ENCODE data around the gene CDC42EP5.
A peak's percentile ranks its signal among the peaks of the same experiment; 100 is the strongest.
"Not testable (repeated sequence)": the region's sequence is repeated elsewhere in the genome, so short reads cannot be mapped to it uniquely, and the experiment has no call there.

CDC42EP5 gene, protein sequence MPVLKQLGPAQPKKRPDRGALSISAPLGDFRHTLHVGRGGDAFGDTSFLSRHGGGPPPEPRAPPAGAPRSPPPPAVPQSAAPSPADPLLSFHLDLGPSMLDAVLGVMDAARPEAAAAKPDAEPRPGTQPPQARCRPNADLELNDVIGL

DNA sequence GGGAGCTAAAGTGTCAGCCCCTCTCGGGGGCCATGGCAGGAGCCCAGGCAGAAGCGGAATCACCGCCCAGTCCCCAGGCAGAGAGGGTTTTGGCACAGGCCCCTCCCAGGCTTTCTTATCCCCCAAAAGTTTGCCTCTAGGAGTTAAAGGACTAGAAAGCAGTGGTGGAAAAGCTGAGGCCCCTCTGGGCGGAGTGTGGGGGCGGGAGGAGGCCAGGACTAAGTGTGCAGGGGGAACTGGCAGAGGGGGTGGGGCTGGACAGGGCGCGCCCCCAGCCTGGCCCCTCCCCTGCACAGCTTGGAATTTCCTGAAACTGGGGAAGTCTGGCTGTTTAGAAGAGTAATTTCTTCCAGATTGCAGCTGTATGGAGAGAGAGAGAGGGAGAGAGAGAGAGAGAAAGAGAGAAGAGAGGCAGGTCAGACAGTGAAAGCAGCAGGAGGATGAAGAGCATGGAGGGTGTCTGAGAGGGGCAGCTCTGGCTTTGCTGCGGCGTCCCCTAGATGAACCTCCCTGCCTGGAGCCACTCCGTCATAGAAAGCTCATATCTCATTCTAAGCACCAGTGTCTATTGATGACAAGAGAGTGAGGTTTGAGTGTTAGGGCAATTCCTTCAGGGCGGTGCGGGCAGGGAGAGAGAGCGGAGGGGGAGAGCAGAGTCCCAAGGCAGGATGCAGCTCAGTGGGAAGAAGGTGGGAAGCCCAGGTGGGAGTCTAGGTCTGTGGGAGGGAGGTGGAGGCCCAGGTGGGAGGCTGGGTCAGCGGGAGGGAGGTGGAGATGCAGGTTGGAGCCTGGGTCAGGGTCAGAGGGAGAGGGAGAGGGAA lies at the start of gene CDC42EP5:
Gene CDC42EP5 (minus strand): TSS at position 226 of the 821 bp plus-strand sequence. CDS start 7,749 bp downstream, outside the sequence.
- no peak for DNase-seq

DNA sequence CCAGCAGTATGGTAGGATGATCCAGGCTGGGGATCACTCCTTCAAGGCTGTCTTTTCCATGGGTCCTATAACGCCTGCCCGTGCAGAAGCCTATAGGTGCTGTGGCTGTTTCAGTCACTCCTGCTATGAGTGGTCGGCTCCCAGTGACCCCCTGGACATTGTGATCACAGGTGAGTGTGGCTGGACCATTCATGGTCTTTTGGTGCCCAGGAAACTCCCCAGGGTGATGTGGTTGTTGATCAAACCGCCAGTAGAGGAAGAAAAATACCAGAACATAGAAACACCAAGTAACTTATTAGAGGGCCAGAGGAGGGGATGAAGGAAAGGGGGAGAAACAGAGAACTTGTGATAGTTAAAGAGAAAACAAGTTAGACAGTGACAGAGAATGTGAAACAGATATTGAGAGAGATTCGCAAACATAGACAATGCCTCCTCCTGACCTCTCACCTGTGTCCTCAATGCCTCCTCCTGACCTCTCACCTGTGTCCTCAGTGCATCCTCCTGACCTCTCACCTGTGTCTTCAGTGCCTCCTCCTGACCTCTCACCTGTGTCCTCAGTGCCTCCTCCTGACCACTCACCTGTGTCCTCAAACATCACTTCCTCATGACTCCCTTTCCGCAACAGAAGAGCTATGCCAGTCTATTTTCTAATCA lies 48.9 kb upstream of the CDC42EP5 start:
- no peak for DNase-seq

DNA sequence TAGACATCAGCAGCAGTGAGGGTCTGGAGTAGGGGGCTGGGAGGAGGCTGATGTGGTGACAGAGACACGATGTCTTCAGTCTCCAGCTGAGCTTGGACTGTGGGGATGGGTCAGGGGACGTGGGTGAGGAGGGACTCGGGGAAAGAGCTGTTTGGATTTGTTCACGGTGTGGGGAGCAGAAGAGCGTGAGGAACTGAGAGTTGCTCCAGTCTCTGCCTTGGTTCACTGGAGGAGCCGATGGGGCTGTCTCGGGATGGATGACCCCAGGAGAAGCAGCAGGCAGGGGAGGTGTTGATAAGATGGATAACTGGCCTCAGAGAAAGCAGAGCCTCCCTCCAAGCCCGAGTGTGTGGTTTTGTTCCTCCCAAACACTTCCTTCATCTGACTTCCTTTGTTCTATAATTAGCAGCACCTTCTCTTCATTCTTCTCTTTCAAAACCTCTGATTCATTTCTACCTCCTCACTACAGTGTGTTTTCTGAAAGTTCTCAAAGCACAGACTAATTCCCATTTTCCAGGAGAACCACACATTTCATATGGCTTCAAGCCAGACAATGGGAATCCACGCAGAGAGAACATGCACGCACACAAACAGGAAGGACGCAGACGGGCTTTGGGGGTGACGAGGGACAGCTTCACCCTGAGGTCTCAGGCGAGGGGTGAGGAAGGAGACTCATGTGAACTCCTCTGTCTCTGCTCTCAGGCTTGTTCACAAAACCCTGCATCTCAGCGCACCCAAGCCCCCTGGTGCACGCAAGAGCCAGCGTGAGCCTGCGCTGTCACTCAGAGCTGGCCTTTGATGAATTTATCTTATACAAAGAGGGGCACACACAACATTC lies 48.1 kb upstream of the CDC42EP5 start:
- no peak for DNase-seq

DNA sequence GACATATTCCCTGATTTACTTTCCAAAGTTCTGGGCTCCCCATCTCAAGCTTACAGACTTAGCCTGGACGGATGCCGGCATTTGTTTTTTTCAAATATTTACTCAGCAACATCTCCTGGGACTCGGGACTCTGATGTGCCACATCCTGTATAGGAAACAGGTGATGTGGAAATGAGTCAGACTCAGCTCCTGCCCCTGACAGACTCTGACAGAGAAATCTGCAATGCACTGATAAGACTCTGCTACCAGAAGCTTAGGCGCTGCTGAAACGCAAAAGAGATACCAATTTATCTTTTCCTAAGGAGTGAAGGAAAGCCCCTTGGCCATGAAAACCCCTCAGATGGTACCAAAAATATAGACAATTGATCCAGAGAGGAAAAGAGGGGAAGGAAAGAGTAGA lies 45.7 kb upstream of the CDC42EP5 start:
- no peak for DNase-seq

DNA sequence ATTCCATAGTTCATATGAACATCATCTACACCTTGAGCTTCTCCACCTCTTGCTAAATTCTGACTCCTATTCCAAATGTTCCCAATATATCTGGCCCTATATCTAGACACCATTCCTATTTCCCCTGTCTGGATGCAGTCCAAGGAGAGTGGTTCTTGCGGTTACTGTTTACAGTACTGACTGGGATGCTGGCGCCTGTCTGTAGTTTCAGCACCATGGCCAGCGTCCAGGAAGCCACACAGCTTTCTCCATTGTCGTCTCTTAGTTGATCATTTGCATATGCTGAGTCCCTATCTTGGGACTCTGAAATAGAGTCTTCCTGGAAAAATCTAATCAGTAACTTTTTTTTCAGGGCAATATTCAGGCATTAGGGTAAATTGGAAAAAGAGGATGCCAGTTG lies 44.4 kb upstream of the CDC42EP5 start:
- DNase-seq, result peak; percentile 58

DNA sequence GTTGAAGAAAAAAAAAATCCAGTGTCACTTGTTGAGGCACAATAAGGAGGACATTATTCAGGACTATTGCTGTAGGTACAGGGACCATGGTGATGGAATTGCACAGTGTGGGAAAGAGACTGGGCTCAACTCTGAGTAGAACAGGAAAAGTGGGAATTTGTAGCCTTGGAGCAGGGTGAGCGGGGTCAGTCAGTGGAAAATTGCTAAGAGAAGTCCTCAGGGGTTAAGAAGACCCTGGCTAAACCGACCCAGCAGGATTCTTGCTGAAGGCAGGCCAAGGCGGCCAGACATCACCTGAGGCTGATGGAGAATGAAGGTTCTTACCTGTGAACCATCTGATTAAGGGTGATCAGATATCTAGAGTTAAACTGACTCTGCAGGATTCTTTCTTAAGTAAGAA lies 42.1 kb upstream of the CDC42EP5 start:
- no peak for DNase-seq

DNA sequence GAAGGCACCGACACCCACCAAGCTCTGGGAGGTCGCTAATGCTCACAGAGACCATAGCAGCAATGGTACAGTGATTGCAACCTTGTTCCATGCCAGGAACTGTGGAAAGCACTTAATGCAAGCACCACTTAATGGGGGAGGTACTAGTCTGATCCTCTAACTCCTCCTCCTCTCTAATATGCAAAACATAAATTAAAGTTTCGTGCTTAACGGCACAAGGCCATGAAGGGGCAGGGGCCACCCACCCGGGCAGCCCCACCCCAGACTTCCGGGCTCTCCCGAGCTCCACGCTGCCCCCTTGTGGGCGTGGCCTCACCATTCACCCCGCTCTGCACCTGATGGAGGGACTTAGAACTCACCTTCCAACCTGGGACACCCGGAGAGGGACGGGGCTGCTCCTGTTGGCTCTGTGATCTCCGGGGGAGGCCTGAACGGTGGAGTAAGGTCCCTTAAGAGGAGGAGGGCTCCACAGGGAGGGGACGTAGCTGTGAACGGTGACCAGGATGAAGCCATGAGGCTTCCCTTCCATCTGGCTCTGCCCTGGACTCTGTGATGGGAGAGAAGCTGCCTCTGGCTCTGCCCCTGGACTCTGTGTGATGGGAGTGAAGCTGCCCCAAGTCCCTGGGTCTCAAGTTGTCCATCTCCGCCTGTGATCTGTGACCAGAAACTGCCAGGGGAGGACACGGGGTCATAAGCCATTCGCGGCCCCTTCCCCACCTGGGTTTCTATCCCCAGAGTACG lies 36.3 kb upstream of the CDC42EP5 start:
- not testable (repeated sequence) for DNase-seq

DNA sequence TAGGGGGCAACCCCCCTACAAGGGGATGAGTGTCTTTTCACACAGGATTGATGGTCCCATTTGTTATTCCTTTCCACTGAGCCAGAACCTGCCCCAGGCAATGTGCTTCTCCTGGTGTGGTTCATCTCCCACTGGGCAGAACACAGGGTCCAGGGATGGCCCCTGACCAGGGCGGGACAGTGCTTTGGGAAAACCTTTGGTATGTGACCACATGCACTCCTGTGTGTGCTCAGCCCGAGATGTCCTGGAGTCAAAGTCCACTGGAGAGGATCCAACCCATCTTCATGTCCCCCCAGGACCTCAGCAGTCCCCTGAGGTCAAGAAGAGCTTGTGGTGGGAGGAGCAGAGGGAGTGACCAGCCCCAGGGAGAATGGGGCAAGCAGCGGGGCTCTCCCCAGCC lies 35.4 kb upstream of the CDC42EP5 start:
- not testable (repeated sequence) for DNase-seq

DNA sequence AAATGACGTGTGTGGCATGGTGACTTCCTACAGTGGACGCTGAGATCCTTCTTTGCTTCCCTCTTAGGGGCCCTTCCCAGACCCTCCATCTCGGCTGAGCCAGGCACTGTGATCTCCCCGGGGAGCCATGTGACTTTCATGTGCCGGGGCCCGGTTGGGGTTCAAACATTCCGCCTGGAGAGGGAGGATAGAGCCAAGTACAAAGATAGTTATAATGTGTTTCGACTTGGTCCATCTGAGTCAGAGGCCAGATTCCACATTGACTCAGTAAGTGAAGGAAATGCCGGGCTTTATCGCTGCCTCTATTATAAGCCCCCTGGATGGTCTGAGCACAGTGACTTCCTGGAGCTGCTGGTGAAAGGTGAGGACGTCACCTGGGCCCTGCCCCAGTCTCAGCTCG lies 34.7 kb upstream of the CDC42EP5 start:
- no peak for DNase-seq

DNA sequence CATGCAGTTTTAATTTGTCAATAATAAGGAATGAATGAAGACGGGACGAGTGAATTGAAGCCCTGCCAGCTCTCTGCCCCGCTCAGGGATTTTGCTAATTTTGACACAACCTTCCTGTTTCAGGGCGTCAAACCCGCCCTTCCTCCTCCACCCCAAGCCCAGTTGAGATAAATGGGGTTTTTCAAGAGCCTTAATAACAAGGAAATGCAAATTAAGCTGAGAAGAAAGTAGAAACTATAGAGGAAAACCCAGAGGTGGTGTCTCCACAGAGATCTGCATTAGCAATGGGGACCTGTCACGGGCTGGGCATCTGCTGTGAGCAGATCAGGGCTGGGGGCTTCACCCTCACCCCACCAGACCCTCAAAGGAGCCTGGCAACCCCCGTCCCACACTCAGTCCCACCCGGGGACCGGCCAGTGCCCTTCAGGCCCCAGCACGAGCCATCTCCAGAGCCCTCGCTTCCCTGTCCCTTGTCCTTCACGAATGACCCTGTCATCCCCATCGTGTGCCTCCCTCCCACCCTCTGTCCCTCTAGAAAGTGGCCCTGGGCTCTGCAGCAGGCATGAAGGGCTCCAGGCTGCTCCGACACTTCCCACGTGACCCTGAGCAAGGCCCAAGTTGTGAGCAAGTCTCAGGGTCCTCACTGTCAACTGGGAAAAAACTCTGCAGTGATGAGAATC lies 34.1 kb upstream of the CDC42EP5 start:
- not testable (repeated sequence) for DNase-seq

DNA sequence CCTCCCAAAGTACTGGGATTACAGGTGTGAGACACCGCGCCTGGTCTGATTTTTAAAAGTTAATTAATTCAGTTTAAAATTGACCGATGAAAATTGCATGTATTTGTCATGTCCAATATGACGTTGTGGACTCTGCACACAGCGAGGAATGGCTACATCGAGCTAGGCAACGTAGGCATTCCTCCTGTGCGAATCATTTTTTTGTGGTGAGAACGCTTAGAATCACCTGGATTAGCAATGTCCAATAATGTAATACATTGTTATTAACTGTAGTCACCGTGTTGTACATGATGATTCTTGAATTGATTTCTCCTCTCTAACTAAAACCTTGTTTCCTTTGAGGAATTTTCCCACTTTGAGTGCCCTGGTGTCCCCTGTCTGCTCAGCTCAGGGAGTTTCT lies 33.0 kb upstream of the CDC42EP5 start:
- DNase-seq, result no peak

DNA sequence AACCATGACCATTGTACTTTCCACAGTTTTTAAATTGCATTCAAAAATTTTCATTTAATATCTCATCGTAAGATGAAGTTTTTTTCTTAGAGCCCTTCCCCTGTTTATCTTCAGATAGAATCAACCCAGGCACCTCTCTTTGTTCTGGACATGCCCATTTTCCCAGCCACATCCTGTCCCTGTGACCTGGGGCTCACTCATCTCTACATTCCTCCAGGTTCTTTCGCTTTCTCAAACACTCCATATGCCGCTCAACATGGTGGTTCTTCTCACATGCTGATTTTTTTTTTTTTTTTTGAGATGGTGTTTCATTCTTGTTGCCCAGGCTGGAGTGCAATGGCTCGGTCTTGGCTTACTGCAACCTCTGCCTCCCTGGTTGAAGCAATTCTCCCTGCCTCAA lies 32.4 kb upstream of the CDC42EP5 start:
- not testable (repeated sequence) for DNase-seq

DNA sequence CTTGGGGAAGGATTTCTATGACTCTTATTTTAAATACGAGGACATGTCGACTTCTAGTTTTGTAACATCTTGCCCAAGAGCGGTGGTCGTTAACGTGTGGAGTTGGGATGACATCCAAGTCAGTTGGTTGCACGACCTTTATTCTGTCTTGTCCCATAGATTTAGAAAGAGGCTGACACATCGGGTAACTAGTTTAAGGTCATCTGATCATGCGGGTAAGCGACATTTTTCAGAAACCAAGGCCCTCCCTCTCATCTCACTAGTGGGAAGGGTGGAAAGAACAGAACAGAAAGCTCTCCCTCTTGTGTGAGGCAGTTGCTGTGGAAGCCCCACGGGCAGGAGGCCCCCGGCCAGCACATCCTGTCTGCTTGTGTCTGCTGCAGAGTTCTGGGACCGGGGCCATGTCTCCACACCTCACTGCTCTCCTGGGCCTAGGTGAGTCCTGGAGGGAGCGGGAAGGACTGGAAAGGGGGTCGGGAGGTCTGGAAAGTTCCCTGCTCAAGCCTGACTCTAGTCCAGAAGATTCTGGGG lies 29.5 kb upstream of the CDC42EP5 start, which contains the start of gene LAIR2:
Gene LAIR2 (plus strand): TSS at position 314 of the 531 bp plus-strand sequence. CDS start 88 bp downstream, at position 402.
- DNase-seq, result peak; percentile 10

DNA sequence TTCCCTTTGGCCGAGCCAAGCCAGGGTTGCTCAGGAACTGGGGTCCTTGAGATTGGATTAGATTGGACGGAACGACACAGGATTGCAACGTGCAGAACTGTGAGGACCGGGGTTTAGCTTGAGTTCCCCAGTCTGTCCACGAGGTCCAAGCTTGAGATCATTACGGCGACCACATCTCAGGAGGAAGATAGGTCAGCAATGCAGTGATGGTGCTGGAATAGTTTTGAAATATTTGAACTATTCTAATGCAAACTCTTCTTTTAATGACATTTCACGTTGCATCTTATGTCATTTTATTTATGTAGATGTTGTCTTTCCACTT lies 25.3 kb upstream of the CDC42EP5 start:
- DNase-seq, result not testable (repeated sequence)

DNA sequence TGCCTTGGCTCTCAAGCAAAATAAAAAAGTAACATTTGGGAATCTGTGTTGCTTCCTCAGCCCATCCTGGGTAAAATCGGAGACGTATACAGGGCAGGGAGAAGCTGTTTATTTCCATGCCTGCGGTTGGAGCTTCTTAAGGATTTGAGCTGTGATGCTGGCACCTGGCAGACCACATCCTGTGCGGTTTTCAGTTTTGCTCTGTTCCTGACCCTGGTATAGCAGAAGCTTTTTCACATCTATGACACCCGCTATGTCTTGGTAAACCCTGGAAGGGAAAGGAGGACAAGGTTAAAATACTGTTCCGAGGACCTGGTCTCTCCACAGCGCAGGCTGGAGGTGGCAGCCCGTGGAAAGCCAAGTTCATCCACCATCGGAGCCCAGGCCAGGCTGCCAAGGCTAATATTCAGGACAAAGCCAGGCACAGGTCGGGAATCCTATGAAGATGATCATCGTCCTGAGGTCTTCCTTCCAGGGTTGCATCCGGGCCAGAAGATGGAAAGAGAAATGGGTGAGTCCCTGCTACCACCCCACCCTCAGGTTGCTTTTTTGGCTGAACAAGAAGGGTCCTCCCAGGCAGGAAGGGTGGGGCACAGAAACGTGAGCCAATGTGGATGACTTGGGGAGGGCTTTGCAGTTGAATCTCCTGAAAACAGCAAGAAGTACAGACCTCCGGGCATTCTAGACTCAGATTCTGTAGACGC lies 24.8 kb upstream of the CDC42EP5 start:
- not testable (repeated sequence) for DNase-seq

DNA sequence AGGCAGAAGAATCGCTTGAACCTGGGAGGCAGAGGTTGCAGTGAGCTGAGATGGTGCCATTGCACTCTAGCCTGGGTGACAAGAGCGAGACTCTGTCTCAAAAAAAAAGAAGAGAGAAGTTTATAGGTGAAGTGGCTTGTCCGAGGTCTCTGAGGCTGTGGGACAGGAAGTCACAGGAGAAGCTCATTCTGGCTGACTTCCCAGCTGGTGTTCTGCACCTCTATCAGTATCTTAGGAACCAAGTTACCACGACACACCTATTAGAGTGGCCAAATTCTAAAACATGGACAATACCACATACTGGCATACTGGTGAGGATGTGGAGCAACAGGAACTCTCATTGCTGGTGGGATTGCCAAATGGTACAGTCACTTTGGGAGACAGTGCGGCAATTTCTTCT lies 22.2 kb upstream of the CDC42EP5 start:
- not testable (repeated sequence) for DNase-seq

DNA sequence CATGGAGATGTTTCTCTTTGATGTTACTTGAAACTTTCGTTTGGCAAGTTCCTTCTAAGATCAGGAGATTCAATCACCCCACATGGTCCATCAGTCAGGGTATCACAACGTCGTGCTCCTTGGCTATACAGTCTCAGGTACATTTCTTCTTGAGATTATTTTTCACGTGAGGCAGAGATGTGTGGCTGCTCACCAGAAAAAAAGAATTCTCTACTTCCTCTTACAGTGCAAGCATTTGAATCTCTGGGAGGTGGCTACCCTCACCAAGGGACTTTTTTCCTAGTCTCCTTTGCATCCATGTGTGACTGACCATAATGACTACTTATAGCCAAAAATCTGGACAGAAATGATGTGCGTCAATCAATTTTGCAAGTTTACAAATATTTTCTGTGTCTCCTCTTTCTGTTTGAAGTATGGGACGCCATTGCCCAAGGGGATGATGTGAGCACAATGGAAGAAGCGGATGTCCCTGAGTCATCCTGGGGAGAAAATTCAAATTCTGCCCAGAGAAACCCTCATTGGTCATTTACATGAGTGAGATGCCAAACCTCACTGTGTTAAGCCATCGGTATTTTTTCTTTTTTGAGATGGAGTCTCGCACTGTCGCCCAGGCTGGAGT lies 21.0 kb upstream of the CDC42EP5 start:
- no peak for DNase-seq

DNA sequence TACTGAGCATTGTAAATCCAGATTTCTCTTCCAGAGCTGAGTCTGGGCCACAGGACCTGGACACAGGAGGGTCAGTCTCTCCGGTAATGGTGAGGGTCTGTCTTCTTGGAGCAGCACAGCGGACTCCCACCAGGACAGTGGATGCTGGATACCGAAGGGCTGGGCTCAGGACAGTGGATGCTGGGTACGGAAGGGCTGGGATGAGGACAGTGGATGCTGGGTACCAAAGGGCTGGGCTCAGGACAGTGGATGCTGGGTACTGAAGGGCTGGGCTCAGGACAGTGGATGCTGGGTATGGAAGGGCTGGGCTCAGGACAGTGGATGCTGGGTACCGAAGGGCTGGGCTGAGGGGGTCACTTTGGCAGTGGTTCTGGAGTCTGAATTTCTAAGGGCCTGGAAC lies 20.0 kb upstream of the CDC42EP5 start:
- not testable (repeated sequence) for DNase-seq

DNA sequence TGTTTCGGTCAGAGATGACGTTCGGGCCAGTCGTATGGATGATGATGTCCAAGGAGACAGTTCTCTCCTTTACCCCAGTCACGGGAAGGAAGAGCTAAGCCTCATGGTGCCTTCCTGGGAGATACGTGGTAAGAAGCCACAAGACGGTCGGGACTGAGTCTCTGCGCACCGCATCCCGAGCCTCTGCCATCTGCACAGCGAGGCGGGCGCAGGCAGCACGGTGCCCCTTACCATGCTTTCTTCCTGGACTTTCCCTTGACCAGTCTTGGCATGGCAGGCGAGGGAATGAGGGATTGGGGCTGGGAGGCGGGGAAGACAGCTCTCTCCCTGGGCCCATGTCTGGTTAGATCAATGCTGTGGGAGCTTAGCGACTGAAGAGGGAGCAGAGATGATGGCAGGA lies 19.5 kb upstream of the CDC42EP5 start:
- DNase-seq, result no peak

DNA sequence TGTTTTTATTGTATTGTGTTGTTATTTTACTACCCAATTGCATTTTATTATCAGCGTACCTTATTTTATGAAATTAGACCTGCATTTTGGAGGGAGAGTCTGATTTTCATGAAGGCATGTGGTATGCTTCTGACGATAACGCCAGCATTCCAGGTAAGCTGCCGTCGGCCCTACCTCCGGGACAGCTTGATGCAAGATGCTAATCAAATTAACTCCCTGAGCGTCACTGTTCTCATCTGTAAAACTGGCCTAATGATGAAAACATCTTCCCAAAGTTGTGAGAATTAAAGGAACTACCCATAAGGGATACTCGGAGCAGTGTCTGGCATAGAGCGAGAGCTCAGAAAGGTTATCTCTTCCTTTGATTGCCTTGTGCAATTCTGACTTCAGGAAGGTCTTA lies 16.7 kb upstream of the CDC42EP5 start:
- DNase-seq, result no peak
